Ishikawa (cell line): Measurements from ENCODE around the gene PDIA5.

ENCODE experiments used
- FOXM1 ChIP-seq: IDR thresholded peaks from 2 replicates; pipeline ENCODE4 v1.6.1; 2012; ENCODE audit warnings: low read depth, borderline replicate concordance
- TAF1 ChIP-seq: IDR thresholded peaks from 2 replicates; pipeline ENCODE4 v1.6.1; 2012; ENCODE audit warnings: low read depth, mild to moderate bottlenecking
- USF1 ChIP-seq: IDR thresholded peaks from 2 replicates; pipeline ENCODE4 v1.6.1; 2012
- YY1 ChIP-seq: IDR thresholded peaks from 2 replicates; pipeline ENCODE4 v1.6.1; 2012; ENCODE audit warnings: low read depth
- TF ChIP-seq, protein P1 (sequence below): IDR thresholded peaks from 2 replicates; pipeline ENCODE4 v1.6.1; 2012
- TF ChIP-seq, protein P2 (sequence below): IDR thresholded peaks from 2 replicates; pipeline ENCODE4 v1.6.1; 2012; ENCODE audit warnings: low read depth, mild to moderate bottlenecking

- TF ChIP-seq USF1 (no peak), TAF1 (no peak), FOXM1 (no peak), YY1 (no peak)
- TF ChIP-seq, protein P1, sequence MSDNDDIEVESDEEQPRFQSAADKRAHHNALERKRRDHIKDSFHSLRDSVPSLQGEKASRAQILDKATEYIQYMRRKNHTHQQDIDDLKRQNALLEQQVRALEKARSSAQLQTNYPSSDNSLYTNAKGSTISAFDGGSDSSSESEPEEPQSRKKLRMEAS = no peak
- TF ChIP-seq, protein P2, sequence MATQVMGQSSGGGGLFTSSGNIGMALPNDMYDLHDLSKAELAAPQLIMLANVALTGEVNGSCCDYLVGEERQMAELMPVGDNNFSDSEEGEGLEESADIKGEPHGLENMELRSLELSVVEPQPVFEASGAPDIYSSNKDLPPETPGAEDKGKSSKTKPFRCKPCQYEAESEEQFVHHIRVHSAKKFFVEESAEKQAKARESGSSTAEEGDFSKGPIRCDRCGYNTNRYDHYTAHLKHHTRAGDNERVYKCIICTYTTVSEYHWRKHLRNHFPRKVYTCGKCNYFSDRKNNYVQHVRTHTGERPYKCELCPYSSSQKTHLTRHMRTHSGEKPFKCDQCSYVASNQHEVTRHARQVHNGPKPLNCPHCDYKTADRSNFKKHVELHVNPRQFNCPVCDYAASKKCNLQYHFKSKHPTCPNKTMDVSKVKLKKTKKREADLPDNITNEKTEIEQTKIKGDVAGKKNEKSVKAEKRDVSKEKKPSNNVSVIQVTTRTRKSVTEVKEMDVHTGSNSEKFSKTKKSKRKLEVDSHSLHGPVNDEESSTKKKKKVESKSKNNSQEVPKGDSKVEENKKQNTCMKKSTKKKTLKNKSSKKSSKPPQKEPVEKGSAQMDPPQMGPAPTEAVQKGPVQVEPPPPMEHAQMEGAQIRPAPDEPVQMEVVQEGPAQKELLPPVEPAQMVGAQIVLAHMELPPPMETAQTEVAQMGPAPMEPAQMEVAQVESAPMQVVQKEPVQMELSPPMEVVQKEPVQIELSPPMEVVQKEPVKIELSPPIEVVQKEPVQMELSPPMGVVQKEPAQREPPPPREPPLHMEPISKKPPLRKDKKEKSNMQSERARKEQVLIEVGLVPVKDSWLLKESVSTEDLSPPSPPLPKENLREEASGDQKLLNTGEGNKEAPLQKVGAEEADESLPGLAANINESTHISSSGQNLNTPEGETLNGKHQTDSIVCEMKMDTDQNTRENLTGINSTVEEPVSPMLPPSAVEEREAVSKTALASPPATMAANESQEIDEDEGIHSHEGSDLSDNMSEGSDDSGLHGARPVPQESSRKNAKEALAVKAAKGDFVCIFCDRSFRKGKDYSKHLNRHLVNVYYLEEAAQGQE = no peak
These were observed 63.4 kb downstream of the PDIA5 start for GRCh38 chr3:123130079-123130750.
